HG03025 (cell line): ENCODE data around the gene PTPN9.

Experiments used
- ATAC-seq: cut with Tn5 transposase; IDR thresholded peaks from one replicate; pipeline ENCODE4 v1.9.1; 2021; ENCODE audit warnings: mild to moderate bottlenecking, moderate library complexity; ENCODE audit not compliant: unreplicated experiment, low FRiP score

PTPN9 gene

DNA sequence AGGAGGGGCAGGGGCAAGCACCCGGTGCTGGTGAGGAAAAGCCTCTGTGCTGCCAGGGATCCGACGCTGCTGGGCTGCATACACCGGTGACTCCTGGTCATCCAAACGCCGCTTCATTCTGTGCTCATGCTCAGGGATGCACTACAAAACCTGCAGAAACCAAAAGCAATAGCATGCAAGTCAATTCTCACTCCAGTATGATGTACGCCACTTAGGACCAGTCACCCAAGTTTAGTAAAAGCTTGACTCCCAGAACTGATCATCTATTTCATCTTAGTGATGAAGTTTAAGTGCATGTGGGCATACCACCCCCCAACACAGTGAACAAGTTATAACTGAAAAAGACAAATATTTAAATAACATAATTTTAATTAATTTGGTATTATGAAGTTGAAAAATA, 148.9 kb downstream of the PTPN9 start:
- no peak for ATAC-seq

DNA sequence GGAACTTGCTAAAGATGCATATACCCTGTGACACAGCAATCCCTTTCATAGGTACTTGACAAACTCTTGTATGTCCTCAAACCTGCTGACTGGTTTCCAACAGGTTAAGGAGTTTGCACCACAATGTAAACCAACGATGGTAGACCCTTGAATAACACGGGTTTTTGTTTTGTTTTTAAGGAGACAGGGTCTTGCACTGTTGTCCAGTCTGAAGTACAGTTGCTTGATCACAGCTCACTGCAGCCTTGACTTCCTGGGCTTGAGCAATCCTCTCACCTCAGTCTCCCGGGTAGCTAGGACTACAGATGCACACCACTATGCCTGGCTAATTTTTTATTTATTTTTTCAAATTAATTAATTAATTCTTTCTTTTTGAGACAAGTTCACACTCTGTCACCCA, 151.0 kb downstream of the PTPN9 start:
- no peak for ATAC-seq

DNA sequence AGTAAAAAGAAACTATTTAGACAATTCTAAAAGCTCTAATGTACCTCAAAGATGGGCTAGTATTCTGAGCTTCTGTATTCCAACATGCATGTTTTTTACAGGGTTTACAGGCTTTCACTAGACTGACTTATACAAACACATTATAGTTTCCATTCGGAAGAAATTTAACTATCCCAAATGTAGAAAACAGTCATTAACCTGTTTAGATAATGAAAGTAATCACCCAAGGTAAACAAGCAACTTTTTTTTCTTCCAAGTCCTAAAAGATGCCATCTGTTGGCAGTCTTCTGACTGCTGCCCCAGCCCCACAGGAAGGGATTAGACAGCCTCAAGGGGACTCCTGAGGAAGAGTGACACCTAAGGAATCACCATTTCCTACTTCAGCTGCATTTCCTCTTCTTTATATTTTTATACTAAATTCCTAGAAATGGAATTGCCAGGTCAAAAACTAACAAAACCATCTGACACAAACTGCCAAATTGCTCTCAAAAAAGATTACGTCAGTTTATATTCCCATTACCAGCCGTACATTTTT, 153.1 kb downstream of the PTPN9 start:
- no peak for ATAC-seq

DNA sequence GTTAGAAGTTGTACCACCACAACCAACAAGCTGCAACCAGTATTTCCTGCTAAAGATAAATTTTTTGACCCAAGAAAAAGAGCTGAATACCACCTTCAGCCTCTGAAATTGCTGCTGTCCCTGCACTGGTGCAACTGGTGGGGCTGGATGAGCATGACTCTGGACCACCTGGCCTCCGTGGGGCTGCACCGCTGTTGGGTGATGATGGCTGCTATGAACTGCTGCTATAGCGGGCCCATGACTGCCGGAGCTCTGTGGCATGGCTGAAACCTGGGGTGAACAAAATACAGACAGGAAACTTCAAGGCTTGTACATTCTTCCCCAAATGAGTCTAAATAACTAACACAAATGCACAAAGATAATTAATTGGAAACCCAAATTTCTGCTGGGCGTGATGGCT, 156.6 kb downstream of the PTPN9 start:
- ATAC-seq: no peak

DNA sequence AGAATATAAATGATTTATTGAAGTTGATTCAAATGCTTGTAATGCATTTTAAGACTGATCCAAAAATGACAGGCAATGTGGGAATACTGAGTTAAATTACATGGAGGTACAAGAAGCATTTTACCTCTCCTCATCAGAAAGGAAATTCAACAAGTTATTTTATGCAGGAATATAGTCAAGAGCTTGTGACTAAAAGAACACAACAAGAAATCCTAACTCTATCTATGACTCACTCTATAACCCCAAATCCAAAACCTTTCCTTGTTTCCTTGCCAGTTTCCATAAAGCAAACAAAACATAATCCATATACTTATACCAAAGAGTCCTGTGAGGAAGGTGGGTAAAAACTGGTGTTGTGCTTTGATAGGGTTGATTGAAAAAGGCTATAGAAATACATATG, 158.4 kb downstream of the PTPN9 start:
- no peak for ATAC-seq

DNA sequence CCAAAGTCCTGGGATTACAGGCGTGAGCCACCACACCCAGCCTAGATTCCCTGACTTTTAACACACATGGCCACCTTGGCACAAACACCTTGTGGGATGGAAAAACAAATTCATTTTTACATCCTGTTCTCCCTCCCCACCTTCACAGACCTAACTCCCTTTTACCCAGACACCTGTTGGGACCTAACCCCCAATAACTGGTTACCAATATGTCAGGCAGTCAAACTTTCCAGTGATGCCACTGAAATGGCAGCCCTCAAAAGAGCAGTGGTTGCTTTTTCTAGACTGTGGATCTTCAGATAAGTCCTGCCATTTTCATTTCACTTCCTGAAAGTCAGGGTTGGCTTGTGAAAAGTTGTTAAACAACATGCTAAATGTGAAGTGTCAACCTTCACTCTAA, 162.5 kb downstream of the PTPN9 start:
- no peak for ATAC-seq
